Stimulated activated CD8-positive, alpha-beta memory T cell treated with anti-CD3 and anti-CD28 coated beads, Interleukin-2, amount 100 ng/mL, for 48 hours (primary cell): ENCODE data around the gene AKAP5.
"Not testable (repeated sequence)": the region's sequence is repeated elsewhere in the genome, so short reads cannot be mapped to it uniquely, and the experiment has no call there.

Source experiments
- DNase-seq, 2 donors: peaks; one replicate each; pipeline ENCODE4 v3.0.0-alpha.2; 2020; ENCODE audit warnings: low read depth in 2 of 2

Gene AKAP5

GRCh38 chr14:64502456-64502855, 37.2 kb downstream of the AKAP5 start:
- DNase-seq = no peak

- no peak for DNase-seq
Observed at GRCh38 chr14:64502887-64503433, 37.7 kb downstream of the AKAP5 start.

GRCh38 chr14:64503434-64504309, 38.4 kb downstream of the AKAP5 start, which contains the start of gene ZBTB25:
TSS of gene ZBTB25 (minus strand) at chr14:64503838. CDS start at chr14:64490533, 13,305 bp downstream.
- peak; percentile 87 to 91 for DNase-seq

- DNase-seq = peak; percentile 83 to 86
Observed at GRCh38 chr14:64504310-64504896, 39.1 kb downstream of the AKAP5 start, which contains the start of gene ZBTB1. TSS of gene ZBTB1 (plus strand) at chr14:64504770. CDS start at chr14:64521505, 16,735 bp downstream.

GRCh38 chr14:64504897-64505794, 39.8 kb downstream of the AKAP5 start:
- DNase-seq = peak; percentile 75 to 80

- DNase-seq = no peak
Observed at GRCh38 chr14:64506721-64507120, 41.4 kb downstream of the AKAP5 start.

GRCh38 chr14:64507376-64508156, 42.3 kb downstream of the AKAP5 start:
- DNase-seq = no peak

- no peak for DNase-seq
Observed at GRCh38 chr14:64508215-64508776, 43.0 kb downstream of the AKAP5 start.

- no peak for DNase-seq
Observed at GRCh38 chr14:64509036-64509435, 43.7 kb downstream of the AKAP5 start.

GRCh38 chr14:64510825-64511671, 45.7 kb downstream of the AKAP5 start:
- peak; percentile 19 to 44 for DNase-seq

- no peak for DNase-seq
Observed at GRCh38 chr14:64513271-64513670, 48.0 kb downstream of the AKAP5 start.

GRCh38 chr14:64515053-64515452, 49.8 kb downstream of the AKAP5 start:
- no peak for DNase-seq

GRCh38 chr14:64516969-64517368, 51.7 kb downstream of the AKAP5 start:
- DNase-seq = no peak

GRCh38 chr14:64517667-64518066, 52.4 kb downstream of the AKAP5 start:
- DNase-seq = not testable (repeated sequence)

GRCh38 chr14:64518229-64518628, 52.9 kb downstream of the AKAP5 start:
- no peak for DNase-seq

GRCh38 chr14:64520699-64521098, 55.4 kb downstream of the AKAP5 start:
- no peak for DNase-seq

GRCh38 chr14:64522591-64523355, 57.5 kb downstream of the AKAP5 start:
- DNase-seq = no peak
